GM12891 (cell line): ENCODE results near the gene SNX9.

ENCODE experiments used
- PAX5 ChIP-seq: IDR thresholded peaks from 2 replicates; pipeline ENCODE4 v1.6.1; 2011; ENCODE audit warnings: low read length, moderate library complexity, mild to moderate bottlenecking; ENCODE audit not compliant: insufficient read depth, severe bottlenecking
- POLR2A ChIP-seq: IDR thresholded peaks from 2 replicates; pipeline ENCODE4 v1.6.1; 2011; ENCODE audit warnings: low read depth, low read length, control low read depth
- SPI1 ChIP-seq: IDR thresholded peaks from 2 replicates; pipeline ENCODE4 v1.6.1; 2011; ENCODE audit warnings: low read depth, low read length, control low read depth
- TAF1 ChIP-seq: IDR thresholded peaks from 2 replicates; pipeline ENCODE4 v1.6.1; 2011; ENCODE audit warnings: low read depth, low read length, control low read depth

DNA sequence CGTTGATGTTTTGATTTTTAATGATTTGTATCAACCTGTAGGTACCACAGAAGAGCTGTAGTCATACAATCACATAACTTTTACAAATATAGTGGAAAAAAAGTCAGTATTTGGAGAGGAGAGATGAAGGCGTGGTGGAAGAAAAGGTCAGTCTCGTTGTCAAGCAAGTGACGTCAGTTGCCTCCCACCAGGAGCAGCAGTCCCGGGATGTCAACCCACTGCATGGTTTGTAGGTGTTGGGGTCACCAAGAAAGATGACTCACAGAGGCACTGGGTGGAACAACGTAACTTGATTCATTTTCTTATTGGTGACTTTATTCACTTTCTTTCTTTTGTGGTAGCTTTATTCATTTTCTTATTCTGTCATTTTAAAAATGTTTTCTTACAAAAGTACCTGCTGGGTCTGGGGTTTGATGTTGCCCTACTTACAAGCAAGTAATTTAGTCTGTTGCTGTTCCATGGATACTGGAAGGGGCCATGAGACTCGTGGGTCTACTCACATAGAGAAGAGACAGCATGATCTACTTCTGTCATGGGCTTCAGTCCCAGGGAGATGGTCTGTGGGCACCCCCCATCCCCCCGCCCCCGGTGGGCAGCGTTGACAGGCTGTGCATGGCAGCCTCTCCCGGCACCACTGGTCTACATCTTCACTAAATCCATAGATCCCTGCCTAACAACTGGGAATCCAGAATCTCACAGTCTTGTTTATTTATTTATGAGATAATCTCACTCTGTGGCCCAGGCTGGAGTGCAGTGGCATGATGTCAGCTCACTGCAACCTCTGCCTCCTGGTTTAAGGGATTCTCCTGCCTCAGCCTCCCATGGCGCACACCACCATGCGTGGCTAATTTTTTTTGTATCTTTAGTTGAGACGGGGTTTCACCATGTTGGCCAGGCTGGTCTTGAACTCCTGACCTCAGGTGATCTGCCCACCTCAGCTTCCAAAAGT lies 122.2 kb downstream of the SNX9 start:
- no peak for TF ChIP-seq POLR2A
- no peak for TF ChIP-seq PAX5
- TF ChIP-seq SPI1 = no peak
- TF ChIP-seq TAF1 = no peak
